HG02642 (cell line): ENCODE results near the gene DENND1A.

Experiments
- ATAC-seq: cut with Tn5 transposase; IDR thresholded peaks from one replicate; pipeline ENCODE4 v1.9.1; 2021; ENCODE audit warnings: mild to moderate bottlenecking; ENCODE audit not compliant: unreplicated experiment, poor library complexity

Gene DENND1A

DNA sequence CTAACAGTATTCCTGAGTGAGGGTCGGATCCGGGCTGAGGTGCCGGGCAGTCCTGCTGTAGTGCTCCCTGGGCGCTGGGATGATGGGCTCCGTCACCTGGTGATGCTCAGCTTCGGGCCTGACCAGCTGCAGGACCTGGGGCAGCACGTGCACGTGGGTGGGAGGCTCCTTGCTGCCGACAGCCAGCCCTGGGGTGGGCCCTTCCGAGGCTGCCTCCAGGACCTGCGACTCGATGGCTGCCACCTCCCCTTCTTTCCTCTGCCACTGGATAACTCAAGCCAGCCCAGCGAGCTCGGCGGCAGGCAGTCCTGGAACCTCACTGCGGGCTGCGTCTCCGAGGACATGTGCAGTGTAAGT lies 558.7 kb downstream of the DENND1A start:
- ATAC-seq = no peak

DNA sequence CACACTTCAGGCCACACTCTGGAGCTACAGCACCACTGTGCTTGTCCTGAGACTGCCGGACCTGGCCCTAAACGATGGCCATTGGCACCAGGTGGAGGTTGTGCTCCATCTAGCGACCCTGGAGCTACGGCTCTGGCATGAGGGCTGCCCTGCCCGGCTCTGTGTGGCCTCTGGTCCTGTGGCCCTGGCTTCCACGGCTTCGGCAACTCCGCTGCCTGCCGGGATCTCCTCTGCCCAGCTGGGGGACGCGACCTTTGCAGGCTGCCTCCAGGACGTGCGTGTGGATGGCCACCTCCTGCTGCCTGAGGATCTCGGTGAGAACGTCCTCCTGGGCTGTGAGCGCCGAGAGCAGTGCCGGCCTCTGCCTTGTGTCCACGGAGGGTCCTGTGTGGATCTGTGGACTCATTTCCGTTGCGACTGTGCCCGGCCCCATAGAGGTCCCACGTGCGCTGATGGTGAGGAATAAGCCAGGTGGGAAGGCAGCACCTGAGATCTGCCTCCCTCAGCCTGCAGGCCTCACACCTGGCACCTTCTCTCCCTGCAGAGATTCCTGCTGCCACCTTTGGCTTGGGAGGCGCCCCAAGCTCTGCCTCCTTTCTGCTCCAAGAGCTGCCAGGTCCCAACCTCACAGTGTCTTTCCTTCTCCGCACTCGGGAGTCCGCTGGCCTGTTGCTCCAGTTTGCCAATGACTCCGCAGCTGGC lies 559.2 kb downstream of the DENND1A start:
- no peak for ATAC-seq

DNA sequence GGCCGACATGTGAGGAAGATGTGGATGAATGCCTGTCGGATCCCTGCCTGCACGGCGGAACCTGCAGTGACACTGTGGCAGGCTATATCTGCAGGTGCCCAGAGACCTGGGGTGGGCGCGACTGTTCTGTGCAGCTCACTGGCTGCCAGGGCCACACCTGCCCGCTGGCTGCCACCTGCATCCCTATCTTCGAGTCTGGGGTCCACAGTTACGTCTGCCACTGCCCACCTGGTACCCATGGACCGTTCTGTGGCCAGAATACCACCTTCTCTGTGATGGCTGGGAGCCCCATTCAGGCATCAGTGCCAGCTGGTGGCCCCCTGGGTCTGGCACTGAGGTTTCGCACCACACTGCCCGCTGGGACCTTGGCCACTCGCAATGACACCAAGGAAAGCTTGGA lies 559.8 kb downstream of the DENND1A start:
- ATAC-seq = no peak

DNA sequence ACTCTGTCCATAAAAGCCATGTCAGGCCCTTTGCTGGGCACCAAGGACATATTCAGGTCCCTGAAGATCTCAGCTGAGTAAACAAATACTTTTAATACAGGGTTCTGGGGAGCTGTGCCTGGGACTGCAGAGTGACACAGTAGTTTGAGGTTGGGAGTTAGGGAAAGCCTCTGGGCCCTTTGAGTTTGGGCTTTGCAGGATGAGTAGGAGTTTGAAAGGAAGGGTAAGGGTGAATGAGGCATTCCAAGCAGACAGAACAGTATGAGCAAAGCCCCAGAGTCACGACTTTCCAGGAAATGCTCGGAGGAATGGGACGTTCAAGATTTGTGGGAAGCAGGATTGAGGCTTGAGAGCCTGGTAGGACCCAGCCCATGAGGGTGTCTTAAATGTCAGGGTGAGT lies 560.6 kb downstream of the DENND1A start:
- ATAC-seq = no peak

DNA sequence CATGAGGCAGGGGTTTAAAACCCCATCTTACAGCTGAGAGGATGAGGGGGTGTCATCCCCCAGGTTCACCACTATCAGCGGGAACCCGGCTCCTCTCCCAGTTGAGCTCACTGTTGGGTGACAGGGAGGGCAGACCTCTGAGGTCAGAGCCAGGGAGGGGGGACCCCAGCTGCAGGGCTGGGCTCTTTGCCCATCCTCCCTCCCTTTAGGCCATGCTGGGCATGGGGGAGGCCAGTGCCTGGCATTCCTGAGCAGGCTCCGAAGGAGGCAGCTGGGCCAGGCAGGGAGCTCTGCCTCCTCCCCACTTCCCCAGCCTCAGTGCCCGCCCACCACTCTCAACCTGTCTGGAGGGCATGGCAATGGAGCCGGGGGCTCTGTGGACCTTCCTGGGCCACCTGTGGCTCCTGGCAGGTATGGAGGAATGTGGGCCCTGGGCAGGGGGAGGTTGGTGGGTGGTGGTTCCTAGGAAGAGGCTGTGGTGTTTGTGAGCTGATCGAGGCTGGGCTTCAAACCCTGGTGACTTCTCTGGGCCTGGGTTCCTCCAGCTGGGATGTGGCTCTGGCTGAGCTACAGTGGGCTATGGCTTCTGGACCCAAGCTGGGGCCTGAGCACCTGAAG lies 561.3 kb downstream of the DENND1A start:
- no peak for ATAC-seq

DNA sequence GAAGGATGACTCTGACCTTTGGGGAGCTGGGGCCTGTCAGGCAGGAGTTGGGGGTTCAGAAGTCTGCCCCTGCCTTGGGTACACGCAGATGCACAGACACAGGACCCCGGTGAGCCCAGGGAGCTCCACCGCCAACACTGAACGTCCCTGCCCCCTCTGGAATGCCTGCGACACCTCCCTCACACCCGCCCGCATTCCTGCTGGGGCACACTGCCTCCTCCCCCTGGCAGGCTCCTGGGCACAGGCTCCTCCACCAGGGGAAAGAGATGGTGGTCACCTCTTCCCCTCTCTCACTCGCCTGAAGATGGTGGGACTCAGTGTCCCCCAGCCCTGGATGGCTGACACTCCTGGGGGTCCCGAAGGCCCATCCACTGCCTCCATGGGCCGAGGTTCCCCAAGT lies 561.9 kb downstream of the DENND1A start:
- no peak for ATAC-seq

DNA sequence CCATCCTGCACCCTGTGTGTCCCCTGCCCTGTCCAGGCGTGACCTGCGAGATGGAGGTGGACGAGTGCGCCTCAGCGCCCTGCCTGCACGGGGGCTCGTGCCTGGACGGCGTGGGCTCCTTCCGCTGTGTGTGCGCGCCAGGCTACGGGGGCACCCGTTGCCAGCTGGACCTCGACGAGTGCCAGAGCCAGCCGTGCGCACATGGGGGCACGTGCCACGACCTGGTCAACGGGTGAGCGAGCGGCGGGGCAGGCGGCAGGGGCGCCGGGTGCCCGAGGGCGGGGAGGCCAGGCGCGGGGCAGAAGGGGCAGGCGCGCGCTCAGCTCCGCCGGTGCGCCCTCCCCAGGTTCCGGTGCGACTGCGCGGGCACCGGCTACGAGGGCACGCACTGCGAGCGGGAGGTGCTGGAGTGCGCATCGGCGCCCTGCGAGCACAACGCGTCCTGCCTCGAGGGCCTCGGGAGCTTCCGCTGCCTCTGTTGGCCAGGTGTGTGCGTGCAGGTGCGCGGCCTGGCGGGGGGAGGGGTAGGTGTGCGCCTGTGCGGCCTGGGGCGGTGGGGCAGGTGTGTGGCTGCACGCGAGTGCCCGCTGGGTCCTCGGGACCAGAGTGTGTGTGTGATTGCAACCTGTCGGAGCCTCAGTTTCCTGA lies 563.9 kb downstream of the DENND1A start:
- ATAC-seq = no peak

DNA sequence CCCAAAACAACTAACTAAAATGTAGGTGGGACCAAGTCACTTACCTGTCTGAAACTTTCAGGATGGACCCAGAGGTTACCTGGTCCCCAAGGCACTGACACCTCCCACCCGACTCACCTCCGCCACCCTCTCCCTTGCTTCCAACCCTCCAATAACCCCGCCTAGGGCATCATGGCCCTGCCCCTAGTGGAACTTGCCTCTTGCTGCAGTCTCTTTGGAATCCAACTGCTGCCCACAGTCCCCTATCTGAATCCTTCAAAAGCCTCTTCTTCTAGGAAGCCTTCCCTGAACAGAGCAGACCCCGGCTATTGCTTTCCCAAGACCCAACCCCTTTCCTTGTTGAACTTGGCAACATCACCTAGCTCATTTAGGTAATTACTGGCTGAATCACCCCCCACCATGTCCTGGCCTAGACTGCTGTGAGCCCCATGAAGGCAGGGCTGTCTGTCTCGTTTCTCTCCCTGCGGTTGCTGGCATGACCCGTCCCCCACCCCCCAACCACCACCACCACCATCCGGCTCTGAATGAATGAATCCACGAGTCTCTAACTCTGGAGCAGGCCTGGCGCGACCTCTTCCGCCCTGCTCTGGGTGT lies 564.5 kb downstream of the DENND1A start:
- no peak for ATAC-seq

DNA sequence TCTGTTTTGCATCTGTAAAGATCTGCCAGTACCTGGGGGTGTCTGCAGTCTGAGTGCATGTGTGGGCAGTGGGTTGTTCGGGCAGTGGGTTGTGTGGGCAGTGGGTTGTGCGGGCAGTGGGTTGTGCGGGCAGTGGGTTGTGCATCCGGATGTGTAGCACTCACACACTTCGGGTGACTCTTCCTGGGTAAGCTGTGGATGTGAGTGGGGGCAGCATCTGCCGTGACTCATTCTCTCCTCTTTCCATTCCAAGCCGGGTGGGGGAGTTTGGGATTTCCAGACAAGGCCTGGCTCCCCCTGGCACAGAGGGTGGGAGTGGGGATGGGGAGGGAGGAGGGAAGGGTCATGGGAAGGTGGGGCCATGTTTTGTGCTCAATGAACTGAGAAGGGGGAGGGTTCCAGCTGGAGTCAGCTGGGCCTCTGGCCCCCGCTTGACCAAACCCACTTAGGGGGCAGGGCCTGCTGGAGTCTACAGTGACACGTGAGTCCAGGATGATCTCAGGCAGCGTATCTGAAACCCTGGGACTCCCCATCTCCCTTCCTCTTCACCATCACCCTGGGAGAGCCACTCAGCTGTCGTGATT lies 565.6 kb downstream of the DENND1A start:
- no peak for ATAC-seq

DNA sequence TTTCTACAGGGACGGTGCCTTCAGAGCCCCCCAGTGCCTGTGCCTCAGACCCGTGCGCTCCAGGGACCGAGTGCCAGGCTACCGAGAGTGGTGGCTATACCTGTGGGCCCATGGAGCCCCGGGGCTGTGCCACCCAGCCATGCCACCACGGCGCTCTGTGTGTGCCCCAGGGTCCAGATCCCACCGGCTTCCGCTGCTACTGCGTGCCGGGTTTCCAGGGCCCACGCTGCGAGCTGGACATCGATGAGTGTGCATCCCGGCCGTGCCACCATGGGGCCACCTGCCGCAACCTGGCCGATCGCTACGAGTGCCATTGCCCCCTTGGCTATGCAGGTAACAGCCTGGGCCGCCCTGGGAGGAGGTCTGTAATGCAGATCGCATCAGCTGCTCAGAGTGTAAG lies 567.1 kb downstream of the DENND1A start:
- no peak for ATAC-seq

DNA sequence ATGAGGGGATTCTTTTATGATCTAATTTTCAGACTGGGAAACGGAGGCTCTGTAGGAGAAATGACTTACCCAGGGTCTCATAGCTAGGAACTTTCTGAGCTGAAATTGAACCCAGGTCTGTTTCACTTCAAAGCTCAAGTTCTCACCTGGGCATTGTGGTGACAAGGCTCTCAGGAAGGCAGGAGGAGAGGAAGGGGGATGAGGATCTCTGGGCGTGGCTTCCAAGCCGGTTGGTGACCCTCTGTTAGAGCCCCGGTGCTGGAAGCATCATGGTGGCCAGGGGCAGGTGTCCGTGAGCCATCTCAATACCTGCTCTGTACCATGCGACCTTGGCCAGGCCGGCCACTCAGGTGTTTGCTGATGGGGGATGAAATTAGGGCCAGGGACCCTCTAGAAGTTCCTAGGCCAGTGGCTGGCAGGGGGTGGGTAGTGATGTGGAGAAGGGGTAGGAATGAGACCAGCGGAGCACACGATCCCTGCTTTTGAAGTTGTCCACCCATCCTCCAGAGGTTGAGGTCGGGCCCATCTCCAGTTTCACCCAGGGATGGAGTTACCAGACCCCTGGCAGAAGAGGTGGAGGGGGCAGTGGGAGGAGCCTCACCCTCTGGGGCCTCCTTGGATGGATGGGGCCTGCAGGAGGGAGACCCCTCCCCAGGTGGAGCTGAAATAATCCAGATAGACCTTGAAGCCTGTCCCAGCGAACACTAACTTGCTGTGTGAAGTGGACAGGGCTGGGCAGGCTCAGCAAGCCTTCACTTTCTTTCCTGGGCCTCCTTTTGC lies 568.0 kb downstream of the DENND1A start:
- no peak for ATAC-seq

DNA sequence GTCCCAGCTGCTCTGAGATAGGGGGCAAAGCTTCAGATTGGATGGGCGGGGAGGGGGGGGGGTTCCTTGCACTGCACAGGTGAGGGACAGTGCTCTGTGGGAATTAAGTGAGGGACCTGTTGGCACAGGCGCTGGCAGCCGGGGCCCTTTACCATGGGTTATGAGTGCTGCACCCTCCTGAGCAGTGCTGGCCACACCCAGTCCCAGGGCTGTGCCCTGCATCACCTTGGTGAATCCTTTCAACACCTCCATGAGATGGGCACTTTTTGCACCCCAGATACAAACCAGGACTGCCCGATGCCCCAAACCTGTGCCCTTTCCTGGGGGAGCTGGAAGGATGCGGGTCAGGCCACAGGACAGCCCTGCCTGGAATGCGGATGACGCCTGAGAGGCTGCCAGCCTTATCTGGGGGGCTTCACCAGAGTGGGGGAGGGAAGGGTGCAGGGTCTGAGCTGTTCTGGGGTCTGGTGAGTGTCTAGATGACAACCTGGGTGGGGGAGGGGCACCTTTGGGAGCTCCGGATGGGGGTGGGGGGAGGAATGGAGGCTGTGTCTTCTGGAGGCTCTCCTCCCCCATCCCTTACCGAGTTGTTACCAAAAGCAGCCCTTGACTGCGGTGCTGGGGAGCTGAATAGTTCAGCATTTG lies 568.7 kb downstream of the DENND1A start:
- ATAC-seq = no peak

DNA sequence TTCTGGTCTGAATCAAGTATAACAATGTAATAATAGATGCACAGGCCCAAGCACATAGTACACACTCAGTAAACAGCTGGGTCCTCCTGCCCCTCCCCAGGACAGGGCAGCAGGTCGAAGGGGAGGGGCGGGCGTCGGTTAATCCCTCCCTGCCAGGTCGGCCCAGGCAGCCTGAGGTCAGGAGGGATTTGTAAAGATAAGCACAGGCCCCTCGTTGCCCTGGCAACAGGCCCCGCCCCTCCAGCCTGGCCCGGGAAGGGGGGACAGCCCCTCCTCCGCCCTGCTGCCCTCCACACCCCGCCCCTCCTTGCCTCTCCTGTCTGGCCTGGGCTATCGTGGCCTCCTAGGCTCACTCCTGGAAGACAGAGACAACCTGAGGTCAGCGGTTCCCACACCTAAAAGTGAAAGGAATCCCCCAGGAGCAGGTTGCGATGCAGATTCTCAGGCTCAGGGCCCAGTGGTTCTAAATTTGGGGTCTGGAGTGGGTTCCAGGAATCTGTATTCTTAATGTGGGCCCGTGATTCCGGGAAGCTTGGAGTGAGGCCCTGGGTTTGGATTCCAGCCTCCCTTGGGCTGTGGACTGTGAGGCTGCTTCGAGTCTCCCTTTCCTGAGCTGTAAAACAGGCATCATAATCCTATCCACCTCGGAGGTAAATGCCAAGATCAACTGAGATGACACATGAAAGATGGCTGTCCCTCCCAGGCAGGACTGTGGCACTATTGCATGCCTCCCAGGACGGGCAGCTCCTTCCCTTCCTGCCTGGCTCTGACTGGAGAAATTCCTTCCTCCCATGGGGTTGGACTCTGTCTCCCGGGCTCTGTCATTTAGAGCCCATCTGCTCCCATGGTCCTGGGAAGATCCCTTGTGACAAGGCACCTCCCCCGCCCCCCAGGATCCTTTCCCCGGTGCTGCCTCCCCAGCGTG lies 569.5 kb downstream of the DENND1A start:
- no peak for ATAC-seq

DNA sequence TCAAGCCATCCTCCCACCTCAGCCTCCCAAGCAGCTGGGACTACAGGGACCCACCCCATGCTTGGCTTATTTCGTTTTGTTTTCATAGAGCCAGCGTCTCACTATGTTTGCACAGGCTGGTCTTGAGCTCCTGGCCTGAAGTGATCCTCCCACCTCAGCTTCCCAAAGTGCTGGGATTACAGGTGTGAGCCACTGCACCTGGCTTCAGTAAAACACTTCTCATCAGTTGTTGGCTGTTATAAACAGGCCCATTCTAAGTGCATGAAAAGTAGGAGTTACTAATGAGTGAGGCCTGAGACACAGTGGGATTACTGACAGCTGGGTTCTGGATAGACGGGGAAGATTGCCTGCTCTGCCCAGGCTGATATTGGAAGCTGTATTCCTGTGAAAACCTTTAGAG lies 570.4 kb downstream of the DENND1A start:
- no peak for ATAC-seq

DNA sequence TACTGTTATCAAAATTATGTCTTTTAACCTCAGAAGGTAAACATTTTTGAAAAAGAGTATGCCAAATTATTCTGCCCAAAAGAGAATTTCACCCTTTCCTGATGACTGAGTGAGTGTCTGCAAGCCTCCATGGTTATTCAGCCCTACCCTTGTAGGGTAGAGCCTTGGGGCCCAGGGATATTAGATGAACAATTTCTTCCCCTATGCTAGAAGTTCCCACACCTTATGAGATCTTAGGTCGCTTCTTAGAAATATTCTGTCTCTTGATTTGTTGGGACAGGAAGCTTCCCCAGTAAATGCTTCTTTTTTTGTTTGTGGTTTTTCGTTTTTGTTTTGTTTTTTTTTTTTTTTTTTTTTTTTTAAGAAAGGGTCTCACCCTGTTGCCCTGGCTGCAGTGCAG lies 570.8 kb downstream of the DENND1A start:
- ATAC-seq = no peak

DNA sequence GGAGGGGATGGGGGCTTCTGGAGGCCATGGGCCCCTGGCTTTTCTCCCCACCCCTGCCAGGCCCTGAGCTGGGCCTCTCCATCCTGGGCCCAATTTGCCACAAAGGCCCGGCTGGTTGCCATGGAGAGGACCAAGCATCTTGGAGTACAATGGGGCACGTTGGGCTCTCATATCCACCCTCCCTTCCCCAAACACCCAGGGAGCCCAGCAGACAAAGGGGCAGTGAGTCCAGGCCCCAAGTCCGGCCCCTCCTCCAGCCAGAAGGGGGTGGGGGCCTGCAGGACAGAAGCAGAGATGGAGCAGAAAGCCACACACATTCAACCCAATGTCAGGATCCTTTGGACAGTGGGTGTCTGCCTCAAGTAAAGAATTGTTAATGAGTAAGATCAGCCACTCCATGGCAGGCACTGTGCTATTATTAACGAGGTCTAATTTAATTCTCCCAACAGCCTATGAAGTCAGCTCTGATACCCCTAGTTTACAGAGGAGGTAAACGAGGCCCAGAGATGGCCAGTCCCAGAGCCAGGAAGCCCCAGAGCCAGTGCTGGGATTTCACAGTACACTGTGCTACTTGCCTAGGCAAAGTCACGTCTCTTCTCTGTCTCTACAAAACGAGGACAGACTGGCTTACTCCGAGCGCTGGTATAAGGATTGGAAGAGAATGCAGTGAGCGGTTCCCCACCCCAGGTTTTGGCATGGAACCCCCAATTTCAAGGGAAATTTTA lies 571.6 kb downstream of the DENND1A start:
- ATAC-seq = no peak

DNA sequence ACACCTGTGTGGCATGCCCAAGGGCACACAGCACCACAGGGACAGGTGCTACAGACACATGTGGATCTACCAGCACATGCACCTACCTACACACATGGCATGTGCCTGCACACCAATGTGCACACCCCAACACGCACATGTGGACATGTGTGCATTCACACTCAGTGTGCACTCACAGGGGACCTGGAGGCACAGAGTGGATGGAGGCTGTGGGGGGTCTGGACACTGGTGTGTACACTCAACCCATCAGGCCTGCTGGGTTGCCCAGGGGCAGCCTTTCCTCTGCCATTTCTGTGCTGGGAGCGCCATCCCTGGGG lies 572.2 kb downstream of the DENND1A start:
- no peak for ATAC-seq
